ENCODE measurements around the gene SLC7A5. TPM values are rescaled to one million over a fixed set of nuclear protein-coding genes. Genes with fewer than 3 reads are reported as not detected.
"Not testable (repeated sequence)": the region's sequence is repeated elsewhere in the genome, so short reads cannot be mapped to it uniquely, and the experiment has no call there.

The SLC7A5 gene
- total RNA-seq, 1 donor: 33.8 TPM

DNA sequence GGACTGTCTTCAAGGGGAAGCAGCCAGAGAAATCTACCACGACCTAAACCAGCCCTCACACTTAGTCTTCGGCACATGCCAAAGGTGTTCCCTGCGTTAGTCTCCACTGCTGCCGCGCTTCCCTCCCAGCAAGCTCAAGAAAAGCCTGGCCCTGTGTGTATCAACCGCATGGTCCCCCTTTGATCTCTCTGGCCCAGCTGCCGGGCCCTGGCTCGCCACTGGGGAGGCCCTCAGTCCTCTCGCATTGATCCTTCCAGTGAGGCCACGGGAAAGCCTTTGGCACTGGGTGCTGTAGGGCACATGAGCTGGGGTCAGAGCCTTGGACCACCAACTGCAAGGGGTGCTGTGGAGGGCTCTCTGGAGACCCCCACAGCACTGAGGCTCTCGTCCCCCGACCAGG lies 74.0 kb downstream of the SLC7A5 start:
- H3K4me3 ChIP-seq (ENCODE audit: low read length): no peak overlapping the region
- no peaks in the 10 kb centered on the region for H3K9me3 ChIP-seq (ENCODE audit: low read depth, low read length)
- no peaks in the 10 kb centered on the region for H3K27me3 ChIP-seq (ENCODE audit: insufficient read depth, low read length)
- peaks cover 5% of the 10 kb centered on the region for H3K4me1 ChIP-seq (ENCODE audit: insufficient read depth, low read length)

DNA sequence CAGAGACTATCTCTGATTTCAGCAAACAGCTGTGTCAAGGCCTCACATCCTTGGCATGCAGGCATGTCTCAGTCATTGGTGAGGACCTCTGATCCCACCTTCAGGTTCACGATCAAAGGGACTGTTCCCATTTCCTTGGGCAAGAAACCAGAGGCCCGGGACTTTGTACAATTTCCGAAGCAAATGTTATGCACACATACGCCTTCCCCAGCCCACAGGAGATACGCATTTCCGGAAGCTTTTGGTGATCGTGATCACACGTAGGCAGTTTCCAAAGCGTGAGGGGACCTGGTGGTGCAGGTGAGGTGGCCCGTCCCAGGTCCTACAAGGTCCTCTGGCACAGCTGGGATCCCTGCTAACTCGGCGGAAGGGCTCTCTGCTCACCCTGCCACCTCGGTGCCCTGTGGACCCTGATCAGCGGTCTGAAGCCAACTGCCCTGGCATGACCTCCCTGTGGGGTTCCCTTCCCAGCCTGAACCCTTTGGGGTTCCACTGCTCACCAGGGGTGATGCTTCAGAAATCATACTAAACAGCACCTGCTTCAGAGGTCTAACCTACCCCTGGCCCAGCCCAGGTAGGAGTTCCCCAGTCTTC lies 74.7 kb downstream of the SLC7A5 start:
- H3K4me3 ChIP-seq (ENCODE audit: low read length): no peak overlapping the region
- H3K27me3 ChIP-seq (ENCODE audit: insufficient read depth, low read length): no peaks in the 10 kb centered on the region
- no peaks in the 10 kb centered on the region for H3K9me3 ChIP-seq (ENCODE audit: low read depth, low read length)
- peaks cover 5% of the 10 kb centered on the region for H3K4me1 ChIP-seq (ENCODE audit: insufficient read depth, low read length)

- no peaks in the 10 kb centered on the region for H3K27me3 ChIP-seq (ENCODE audit: insufficient read depth, low read length)
- no peak overlapping the region for H3K4me3 ChIP-seq (ENCODE audit: low read length)
- H3K9me3 ChIP-seq (ENCODE audit: low read depth, low read length): no peaks in the 10 kb centered on the region
- H3K4me1 ChIP-seq (ENCODE audit: insufficient read depth, low read length): peaks cover 5% of the 10 kb centered on the region
These were observed 77.1 kb downstream of the SLC7A5 start for GRCh38 chr16:87792205-87792565.

- peaks cover 5% of the 10 kb centered on the region for H3K4me1 ChIP-seq (ENCODE audit: insufficient read depth, low read length)
- H3K9me3 ChIP-seq (ENCODE audit: low read depth, low read length): no peaks in the 10 kb centered on the region
- H3K27me3 ChIP-seq (ENCODE audit: insufficient read depth, low read length): no peaks in the 10 kb centered on the region
These were observed 77.8 kb downstream of the SLC7A5 start for GRCh38 chr16:87791295-87792204.

DNA sequence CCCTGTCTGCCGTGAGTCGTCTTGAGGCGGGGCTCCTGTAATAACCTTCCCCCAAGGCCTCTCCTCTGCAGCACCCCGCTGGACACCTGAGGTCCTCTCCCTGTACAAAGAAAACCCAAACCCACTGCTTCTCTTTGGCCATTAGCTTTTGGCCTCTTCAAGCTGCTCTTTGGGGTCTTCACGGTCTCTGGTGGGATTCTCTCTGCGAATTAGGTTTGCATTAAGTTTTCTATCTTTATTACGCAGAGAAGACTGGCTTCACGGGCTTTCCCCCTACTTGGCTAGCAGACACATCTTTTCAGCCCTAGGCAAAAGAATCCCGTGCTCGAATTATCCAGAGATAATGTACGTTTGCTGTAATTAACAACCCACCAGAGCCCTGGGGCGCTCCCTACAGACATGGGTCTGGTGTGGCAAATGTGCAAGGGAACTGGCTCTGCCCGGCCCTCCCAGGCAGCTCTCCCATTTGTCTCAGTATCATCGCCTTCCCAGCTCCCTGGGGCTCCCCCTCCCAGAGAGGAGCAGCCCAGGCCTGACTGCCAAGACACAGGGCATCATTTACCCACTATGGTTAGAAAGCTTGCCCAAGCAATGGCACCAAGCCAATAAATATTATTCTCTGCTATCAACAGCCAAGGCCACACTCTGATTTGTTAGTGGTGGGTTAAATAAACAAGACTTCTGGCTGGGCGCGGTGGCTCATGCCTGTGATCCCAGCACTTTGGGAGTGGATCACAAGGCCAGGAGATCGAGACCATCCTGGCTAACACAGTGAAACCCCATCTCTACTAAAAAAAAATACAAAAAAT lies 78.8 kb downstream of the SLC7A5 start:
- H3K9me3 ChIP-seq (ENCODE audit: low read depth, low read length): no peaks in the 10 kb centered on the region
- no peaks in the 10 kb centered on the region for H3K27me3 ChIP-seq (ENCODE audit: insufficient read depth, low read length)
- H3K4me1 ChIP-seq (ENCODE audit: insufficient read depth, low read length): peaks cover 5% of the 10 kb centered on the region
- no peak overlapping the region for H3K4me3 ChIP-seq (ENCODE audit: low read length)

More at GRCh38 chr16:87791295-87792204, 77.8 kb downstream of the SLC7A5 start:
- no peak overlapping the region for H3K4me3 ChIP-seq (ENCODE audit: low read length)

DNA sequence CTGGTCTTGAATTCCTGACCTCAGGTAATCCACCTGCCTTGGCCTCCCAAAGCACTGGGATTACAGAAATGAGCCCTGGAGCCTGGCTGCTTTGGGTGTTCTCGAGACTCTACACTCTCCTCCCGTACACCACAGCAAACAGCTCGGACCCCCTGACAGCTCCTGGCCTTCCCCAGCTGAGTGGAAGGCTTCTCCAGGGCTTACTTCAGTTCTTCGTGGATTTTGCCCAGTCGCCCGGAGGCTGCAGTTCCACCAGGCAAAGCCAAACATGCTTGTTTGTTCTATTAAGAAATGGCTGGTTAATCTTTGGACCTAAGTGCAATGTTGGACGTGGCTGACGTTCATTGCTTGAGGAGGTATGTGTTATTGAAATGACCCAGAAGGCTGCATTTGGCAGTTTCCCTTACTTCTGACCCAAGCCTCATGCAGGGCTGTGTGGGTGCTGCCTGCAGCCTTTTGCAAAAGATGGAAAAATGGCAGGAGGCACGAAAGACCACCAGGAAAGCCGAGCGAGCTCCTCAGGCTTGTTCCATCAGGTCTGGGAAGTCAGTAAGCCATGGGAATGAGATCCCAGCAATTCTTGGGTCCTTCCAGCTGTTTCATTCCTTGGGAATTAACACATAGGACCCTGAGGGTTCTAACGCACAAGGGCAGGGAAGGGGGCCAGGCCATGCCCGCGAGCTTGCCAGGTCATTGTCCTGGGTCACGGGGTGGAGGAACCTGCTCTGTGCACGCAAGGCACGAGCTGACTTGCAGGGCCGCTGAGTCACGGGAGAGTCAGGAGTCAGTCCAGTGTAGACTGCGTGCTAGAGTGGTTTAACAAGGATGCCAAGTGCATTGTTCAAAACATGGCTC lies 79.6 kb downstream of the SLC7A5 start:
- Histone ChIP-seq H3K9me3 (ENCODE audit: low read depth, low read length) (no peaks in the 10 kb centered on the region), H3K27me3 (ENCODE audit: insufficient read depth, low read length) (no peaks in the 10 kb centered on the region), H3K4me3 (ENCODE audit: low read length) (no peak overlapping the region), H3K4me1 (ENCODE audit: insufficient read depth, low read length) (peaks cover 5% of the 10 kb centered on the region)

DNA sequence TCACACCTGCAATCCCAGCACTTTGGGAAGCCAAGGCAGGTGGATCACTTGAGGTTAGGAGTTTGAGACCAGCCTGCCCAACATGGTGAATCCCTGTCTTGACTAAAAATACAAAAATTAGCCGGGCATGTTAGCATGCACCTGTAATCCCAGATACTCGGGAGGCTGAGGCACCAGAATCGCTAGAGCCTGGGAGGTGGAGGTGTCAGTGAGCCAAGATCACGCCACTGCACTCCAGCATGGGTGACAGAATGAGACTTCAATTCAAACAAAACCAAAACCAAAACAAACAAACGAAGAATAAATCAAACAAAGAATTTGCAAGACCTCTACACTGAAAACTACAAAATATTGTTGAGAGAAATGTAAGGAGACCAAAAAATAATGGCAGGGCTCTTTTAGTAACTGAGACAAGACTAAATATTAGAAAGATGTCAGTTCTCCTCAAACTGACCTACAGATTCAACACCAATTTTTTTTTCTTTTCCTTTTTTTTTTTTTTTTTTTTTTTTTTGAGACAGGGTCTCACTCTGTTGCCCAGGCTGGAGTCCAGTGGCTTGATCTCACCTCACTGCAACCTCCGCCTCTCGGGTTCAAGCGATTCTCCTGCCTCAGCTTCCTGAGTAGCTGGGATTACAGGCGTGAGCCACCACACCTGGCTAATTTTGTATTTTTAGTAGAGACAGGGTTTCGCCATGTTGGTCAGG lies 80.4 kb downstream of the SLC7A5 start:
- not testable (repeated sequence) for H3K9me3 ChIP-seq (ENCODE audit: low read depth, low read length); H3K4me3 ChIP-seq (ENCODE audit: low read length); H3K27me3 ChIP-seq (ENCODE audit: insufficient read depth, low read length); H3K4me1 ChIP-seq (ENCODE audit: insufficient read depth, low read length)

DNA sequence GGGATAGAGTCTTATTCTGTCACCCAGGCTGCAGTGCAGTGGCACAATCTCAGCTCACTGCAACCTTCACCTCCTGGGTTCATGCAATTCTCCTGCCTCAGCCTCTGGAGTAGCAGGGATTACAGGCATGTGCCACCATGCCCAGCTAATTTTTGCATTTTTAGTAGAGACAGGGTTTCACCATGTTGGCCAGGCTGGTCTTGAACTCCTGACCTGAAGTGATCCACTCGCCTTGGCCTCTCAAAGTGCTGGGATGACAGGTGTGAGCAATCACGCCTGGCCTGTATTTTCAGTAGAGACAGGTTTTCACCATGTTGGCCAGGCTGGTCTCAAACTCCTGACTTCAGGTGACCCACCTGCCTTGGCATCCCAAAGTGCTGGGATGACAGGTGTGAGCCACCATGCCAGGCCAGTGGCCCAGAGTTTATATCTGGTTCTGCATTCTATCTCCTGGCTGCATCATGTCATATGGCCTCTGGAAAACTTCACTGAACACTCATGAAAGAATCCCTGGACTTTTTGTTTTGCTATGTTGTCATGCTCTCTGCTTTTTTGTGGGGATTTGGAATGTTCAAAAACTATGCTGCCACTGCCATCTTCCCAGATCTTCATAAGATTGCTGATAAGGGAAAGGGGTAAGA lies 81.7 kb downstream of the SLC7A5 start:
- H3K4me1 ChIP-seq (ENCODE audit: insufficient read depth, low read length); H3K27me3 ChIP-seq (ENCODE audit: insufficient read depth, low read length); H3K4me3 ChIP-seq (ENCODE audit: low read length); H3K9me3 ChIP-seq (ENCODE audit: low read depth, low read length): not testable (repeated sequence)

DNA sequence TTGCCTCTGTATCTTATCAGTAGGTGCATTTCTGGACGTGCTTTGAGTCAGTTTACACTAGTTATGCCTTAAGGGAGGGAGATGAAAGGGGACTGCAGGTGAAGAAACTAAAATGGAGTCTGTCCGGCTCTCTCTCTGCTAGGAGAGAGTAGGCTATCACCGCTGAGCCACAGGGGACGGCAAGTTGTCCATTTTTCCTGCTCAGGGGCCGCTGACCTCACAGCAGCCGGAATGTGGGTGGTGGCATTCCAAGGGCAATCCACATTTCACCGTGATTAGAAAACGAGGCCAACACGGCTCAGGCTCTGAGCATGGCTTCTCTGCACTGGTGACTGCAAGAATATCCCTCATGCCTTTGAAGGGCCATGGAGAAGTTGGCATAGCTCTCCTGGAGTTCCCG lies 84.5 kb downstream of the SLC7A5 start:
- no peaks in the 10 kb centered on the region for H3K27me3 ChIP-seq (ENCODE audit: insufficient read depth, low read length)
- H3K9me3 ChIP-seq (ENCODE audit: low read depth, low read length): no peaks in the 10 kb centered on the region

GRCh38 chr16:87782033-87782432 lies 87.3 kb downstream of the SLC7A5 start:
- Histone ChIP-seq H3K9me3 (ENCODE audit: low read depth, low read length) (no peaks in the 10 kb centered on the region), H3K4me1 (ENCODE audit: insufficient read depth, low read length) (peaks cover 43% of the 10 kb centered on the region), H3K27me3 (ENCODE audit: insufficient read depth, low read length) (no peaks in the 10 kb centered on the region), H3K4me3 (ENCODE audit: low read length) (no peak overlapping the region)

More for the DNA sequence above, 84.5 kb downstream of the SLC7A5 start:
- Histone ChIP-seq H3K4me3 (ENCODE audit: low read length) (no peak overlapping the region), H3K4me1 (ENCODE audit: insufficient read depth, low read length) (peaks cover 17% of the 10 kb centered on the region)

GRCh38 chr16:87780385-87780989 lies 88.8 kb downstream of the SLC7A5 start:
- Histone ChIP-seq H3K27me3 (ENCODE audit: insufficient read depth, low read length) (no peaks in the 10 kb centered on the region), H3K9me3 (ENCODE audit: low read depth, low read length) (no peaks in the 10 kb centered on the region), H3K4me3 (ENCODE audit: low read length) (no peak overlapping the region), H3K4me1 (ENCODE audit: insufficient read depth, low read length) (peaks cover 43% of the 10 kb centered on the region)
